Germinal center (tissue), 1 donor: ENCODE data around the gene VSTM1.
"Not testable (repeated sequence)": the region's sequence is repeated elsewhere in the genome, so short reads cannot be mapped to it uniquely, and the experiment has no call there.

Source experiments
- DNase-seq: peaks from one replicate; pipeline ENCODE4 v3.0.0; 2012; ENCODE audit warnings: mixed read lengths, low spot score

Gene VSTM1

DNA sequence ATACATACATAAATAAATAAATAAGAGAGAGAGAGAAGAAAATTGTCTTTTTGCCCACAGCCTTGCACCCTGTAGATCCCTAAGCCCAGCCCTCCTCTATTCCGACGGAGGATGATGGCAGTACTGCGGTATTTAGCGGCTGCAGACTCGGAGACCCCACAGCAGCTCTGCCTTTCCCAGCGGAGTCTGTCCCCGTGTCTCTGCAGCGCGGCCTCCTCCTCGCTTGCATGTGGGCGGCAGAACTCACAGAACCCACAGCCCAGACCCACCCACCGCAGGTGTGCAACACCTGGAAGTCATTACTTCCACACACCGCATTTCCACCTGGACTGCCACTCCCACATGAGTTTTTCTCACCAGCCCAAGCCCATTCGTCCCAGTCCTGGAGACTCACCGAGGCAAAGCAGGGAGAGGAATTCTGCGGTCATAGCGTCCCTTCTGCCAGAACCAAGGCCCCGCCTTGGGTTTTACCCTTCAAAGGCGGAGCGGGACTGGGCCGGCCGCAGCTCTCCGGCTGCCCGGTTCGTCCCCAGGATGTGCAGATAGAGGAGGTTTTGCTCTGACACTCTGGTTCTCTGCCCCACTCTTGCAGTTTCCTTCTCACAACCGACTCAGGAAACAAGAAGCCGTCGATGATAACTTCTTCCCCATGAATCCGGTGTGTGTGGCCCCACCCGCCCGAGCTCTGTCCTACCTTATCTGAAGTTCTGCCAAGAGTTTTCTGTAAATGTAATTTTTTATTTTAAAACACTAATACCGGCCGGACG lies at the start of gene VSTM1:
TSS of gene VSTM1 (minus strand) at position 548 of the 767 bp plus-strand sequence. CDS start at position 428, 120 bp downstream.
- no peak for DNase-seq

GRCh38 chr19:54109651-54110050 lies 46.0 kb upstream of the VSTM1 start:
- no peak for DNase-seq

- DNase-seq: no peak
Observed at GRCh38 chr19:54108496-54108895, 44.8 kb upstream of the VSTM1 start.

DNA sequence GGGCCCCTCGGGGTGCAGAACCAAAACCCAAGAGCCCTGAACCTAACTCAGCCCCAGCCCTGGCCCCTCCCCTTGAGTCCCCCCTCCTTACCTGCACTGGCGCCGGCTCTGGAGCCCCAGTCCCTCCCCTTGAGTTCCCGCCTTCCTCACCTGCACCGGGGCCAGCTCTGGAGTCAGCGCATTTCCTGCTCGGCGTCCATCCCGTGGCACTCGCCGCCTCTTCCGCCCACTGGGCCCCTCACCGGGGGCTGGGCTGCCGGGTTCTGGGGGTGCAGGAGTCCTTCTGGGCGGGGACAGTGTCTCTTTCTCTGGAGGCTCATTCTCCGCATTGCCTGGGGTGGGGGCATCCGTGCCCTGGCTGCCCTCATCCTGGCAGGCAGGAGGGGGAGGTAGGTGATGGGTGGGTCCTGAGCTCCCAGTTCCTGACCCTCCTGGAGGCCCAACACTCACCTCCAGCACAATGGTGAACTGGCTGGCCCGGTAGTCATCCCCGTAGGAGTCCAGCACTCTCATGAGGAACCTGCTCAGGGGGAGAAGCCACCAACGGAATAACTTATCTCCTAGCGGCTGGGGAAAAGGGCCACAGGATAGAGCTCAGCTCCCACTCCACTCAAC lies 44.3 kb upstream of the VSTM1 start:
- no peak for DNase-seq

DNA sequence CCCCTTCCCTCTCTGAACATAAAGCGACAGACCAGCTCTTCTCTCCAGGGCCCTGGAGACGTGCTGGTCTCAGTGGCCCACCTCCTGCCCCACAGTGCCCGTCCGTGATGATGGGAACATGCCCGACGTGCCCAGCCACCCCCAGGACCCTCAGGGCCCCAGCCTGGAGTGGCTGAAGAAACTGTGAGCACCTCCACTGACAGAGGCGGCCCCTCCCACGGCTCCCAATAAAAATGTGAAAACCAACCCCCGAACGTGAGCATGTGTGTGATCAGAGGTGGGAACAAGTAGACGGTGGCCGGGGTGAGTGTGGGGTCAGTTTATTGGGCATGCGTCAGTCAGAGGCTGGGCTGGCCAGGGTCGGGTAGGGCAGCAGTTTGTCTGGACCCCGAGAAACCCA lies 43.0 kb upstream of the VSTM1 start:
- no peak for DNase-seq

- no peak for DNase-seq
Observed at GRCh38 chr19:54105796-54106195, 42.1 kb upstream of the VSTM1 start.

DNA sequence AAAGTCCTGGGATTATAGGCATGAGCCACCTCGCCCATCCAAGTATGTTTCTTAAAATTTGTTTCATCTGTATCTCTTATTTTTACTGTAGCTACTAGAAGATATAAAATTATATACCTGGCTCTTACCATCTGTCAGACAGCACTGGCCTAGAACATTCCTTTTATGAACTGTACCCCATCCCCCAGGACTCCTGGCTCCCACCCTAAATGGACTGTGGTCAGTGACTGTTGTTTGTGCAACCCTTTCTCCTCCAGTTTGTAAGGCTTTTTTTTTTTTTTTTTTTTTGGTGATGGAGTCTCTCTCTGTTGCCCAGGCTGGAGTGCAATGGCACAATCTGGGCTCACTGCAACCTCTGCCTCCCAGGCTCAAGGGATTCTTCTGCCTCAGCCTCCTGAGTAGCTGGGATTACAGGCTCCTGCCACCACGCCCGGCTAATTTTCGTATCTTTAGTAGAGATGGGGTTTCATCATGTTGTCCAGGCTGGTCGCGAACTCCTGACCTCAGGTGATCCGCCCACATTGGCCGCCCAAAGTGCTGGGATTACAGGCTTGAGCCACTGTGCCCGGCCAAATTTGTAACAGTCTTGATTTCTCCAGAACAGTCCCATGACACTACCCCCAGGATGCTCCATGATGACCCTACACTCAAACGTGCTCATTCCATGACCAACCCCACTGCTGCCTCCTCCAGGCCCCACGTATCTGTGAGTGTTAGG lies 41.5 kb upstream of the VSTM1 start:
- no peak for DNase-seq

- peak; percentile 100 for DNase-seq
Observed at GRCh38 chr19:54102421-54103169, 38.9 kb upstream of the VSTM1 start, which contains the start of gene NDUFA3. Gene NDUFA3, plus strand, starts transcription at chr19:54102855. Its CDS starts 24 bp downstream, at chr19:54102879.

DNA sequence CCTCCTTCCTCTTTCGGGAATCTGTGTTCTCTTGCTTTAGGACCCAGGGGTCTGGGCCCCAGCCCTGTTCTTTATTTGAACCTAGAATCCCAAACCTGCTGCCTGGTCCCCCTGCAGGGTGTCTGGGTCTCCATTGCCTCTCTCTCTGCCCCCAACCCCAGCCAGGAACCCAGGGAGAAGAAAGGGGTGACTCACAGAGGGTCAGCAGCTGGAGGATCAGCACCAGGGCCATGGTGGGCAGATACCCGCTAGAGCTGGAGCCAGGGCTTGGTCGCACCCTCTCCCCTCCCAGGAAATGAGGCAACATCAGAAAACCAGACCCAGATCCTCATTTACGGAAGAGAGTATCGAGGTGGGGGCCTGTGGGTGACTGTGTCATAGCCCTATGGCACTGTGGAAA lies 36.9 kb upstream of the VSTM1 start, which contains the start of gene OSCAR:
TSS of gene OSCAR (minus strand) at position 243 of the 400 bp plus-strand sequence. CDS start at position 232, 11 bp downstream.
- DNase-seq: no peak

GRCh38 chr19:54099903-54100255 lies 36.2 kb upstream of the VSTM1 start:
- not testable (repeated sequence) for DNase-seq

GRCh38 chr19:54099190-54099902 lies 35.6 kb upstream of the VSTM1 start:
- no peak for DNase-seq

- no peak for DNase-seq
Observed at GRCh38 chr19:54096617-54097106, 33.0 kb upstream of the VSTM1 start.

- DNase-seq: peak; percentile 51
Observed at GRCh38 chr19:54095859-54096616, 32.3 kb upstream of the VSTM1 start.

DNA sequence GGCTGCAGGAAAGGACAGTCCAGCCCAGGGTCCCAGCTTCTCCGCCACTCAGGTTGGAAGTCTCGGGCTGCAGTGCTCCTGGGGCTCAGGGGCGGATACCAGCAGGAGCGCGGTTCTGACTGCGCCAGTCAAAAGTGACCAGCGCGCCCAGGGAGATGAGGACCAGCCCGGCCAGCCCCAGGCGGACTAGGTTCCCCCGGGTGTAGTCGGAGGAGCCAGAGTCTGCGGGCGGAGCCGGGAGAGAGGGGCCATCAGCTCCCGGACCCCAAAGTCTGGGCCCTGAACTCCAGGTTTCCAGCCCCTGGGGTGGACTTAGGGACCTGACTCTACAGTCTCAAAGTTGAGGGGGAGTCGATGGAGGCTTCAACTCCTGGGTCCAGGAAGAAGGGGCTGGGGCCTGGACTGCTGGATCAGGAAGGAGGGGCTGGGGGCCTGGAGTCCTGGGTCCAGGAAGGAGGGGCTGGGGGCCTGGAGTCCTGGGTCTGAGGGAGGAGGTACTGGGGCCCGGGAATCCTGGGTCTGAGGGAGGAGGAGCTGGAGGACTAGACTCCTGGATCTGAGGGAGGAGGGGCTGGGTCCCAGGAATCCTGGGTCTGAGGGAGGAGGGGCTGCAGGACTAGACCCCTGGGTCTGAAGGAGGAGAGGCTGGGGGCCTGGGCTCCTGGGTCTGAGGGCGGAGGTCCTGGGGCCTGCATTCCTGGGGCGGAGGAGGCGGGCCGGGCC lies 31.6 kb upstream of the VSTM1 start:
- no peak for DNase-seq

- DNase-seq: no peak
Observed at GRCh38 chr19:54094426-54095000, 30.8 kb upstream of the VSTM1 start.

- DNase-seq: no peak
Observed at GRCh38 chr19:54084410-54084809, 20.7 kb upstream of the VSTM1 start.

DNA sequence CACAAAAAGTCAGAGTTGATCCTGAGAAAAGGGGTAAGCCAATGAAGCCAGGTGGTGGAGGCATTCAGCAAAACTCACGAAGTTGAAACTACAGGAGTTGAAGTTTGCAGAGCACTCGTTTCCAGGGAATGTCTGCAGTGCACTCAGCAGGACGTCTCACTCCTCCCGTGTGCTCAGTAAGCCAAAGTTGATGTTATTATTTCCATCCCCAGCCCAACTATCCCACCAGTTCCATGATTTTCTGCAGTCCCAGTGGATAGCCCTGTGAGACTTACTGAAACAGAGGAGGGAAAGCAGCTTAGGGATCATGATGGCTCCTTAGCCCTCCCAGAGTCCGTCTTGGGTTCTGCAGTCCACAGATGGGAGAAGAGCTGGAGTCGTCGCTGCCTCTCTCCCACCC lies 17.3 kb upstream of the VSTM1 start, which contains the start of gene TARM1:
TSS of gene TARM1 (minus strand) at position 334 of the 400 bp plus-strand sequence. CDS start at position 309, 25 bp downstream.
- DNase-seq: no peak

- no peak for DNase-seq
Observed at GRCh38 chr19:54077334-54077733, 13.6 kb upstream of the VSTM1 start.

DNA sequence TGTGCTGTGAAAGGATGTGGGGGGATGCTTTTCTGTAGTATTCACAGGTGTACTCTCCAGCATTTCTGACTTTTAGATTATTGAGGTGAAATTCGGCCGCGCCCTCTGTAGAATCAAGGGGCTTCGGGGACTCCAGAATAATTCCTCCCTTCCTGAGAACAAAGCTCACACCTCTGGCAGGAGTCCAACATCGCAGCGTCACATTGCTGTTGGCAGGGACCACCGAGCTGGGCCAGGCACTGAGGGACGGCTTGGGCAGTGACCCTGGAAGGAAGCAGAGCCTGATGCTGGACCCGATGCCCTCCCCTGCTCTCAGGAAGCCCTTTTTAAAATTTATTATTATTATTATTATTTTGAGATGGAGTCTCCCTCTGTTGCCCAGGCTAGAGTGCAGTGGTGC lies 11.2 kb upstream of the VSTM1 start:
- no peak for DNase-seq
